H9 (cell line): Measurements from ENCODE around the gene KRT8. TPM values are rescaled to one million over a fixed set of nuclear protein-coding genes. Genes with fewer than 3 reads are reported as not detected.

Experiments used
- DNase-seq: peaks from one replicate; pipeline ENCODE4 v3.0.0-alpha.2; 2017
- H2AFZ ChIP-seq: one replicate; pipeline ENCODE4 v1.6.1; 2013; ENCODE audit warnings: mild to moderate bottlenecking, low read length, control low read depth, moderate library complexity
- H2AK5ac ChIP-seq: 2 replicates; pipeline ENCODE4 v1.6.1; 2013; ENCODE audit warnings: low read length, control low read depth, mixed read lengths; ENCODE audit not compliant: insufficient read length
- H2BK120ac ChIP-seq: one replicate; pipeline ENCODE4 v1.6.1; 2013; ENCODE audit warnings: low read depth, mild to moderate bottlenecking, low read length, control low read depth, inconsistent platforms; ENCODE audit not compliant: poor library complexity, severe bottlenecking
- H2BK12ac ChIP-seq: 2 replicates; pipeline ENCODE4 v1.6.1; 2013; ENCODE audit warnings: low read length, control low read depth, mixed read lengths, low read depth; ENCODE audit not compliant: insufficient read length
- H2BK15ac ChIP-seq: 2 replicates; pipeline ENCODE4 v1.6.1; 2013; ENCODE audit warnings: low read depth, low read length, control low read depth
- H2BK20ac ChIP-seq: one replicate; pipeline ENCODE4 v1.6.1; 2013; ENCODE audit warnings: low read depth, mild to moderate bottlenecking, low read length, control low read depth, inconsistent platforms; ENCODE audit not compliant: poor library complexity, severe bottlenecking
- H2BK5ac ChIP-seq: 2 replicates; pipeline ENCODE4 v1.6.1; 2013; ENCODE audit warnings: low read length, control low read depth, mixed read lengths; ENCODE audit not compliant: insufficient read length
- H3K14ac ChIP-seq: 2 replicates; pipeline ENCODE4 v1.6.1; 2013; ENCODE audit warnings: low read length, control low read depth; ENCODE audit not compliant: insufficient read depth
- H3K18ac ChIP-seq: 2 replicates; pipeline ENCODE4 v1.6.1; 2013; ENCODE audit warnings: low read depth, mild to moderate bottlenecking, mixed read lengths, low read length, control low read depth; ENCODE audit not compliant: insufficient read length
- H3K23ac ChIP-seq: 2 replicates; pipeline ENCODE4 v1.6.1; 2013; ENCODE audit warnings: low read length, control low read depth, mixed read lengths, low read depth; ENCODE audit not compliant: insufficient read length
- H3K23me2 ChIP-seq: 2 replicates; pipeline ENCODE4 v1.6.1; 2013; ENCODE audit warnings: low read depth, mild to moderate bottlenecking, mixed read lengths, low read length, control low read depth; ENCODE audit not compliant: insufficient read length, poor library complexity, severe bottlenecking
- H3K27ac ChIP-seq: 2 replicates; pipeline ENCODE4 v1.5.1; 2013; ENCODE audit warnings: low read length, control low read depth, mixed read lengths, low read depth; ENCODE audit not compliant: insufficient read length
- H3K27me3 ChIP-seq: 2 replicates; pipeline ENCODE4 v1.6.1; 2013; ENCODE audit warnings: low read length, control low read depth, inconsistent platforms; ENCODE audit not compliant: insufficient read depth
- H3K4ac ChIP-seq: 2 replicates; pipeline ENCODE4 v1.6.1; 2013; ENCODE audit warnings: low read depth, mild to moderate bottlenecking, control low read depth, inconsistent platforms, low read length, moderate library complexity
- H3K4me1 ChIP-seq: 2 replicates; pipeline ENCODE4 v1.6.1; 2013; ENCODE audit warnings: low read length, control low read depth, inconsistent platforms; ENCODE audit not compliant: insufficient read depth
- H3K4me2 ChIP-seq: 2 replicates; pipeline ENCODE4 v1.6.1; 2013; ENCODE audit warnings: low read length, control low read depth, mixed read lengths; ENCODE audit not compliant: insufficient read length, insufficient read depth
- H3K56ac ChIP-seq: 2 replicates; pipeline ENCODE4 v1.6.1; 2013; ENCODE audit warnings: low read depth, mild to moderate bottlenecking, mixed read lengths, low read length, control low read depth; ENCODE audit not compliant: insufficient read length
- H3K79me1 ChIP-seq: 2 replicates; pipeline ENCODE4 v1.6.1; 2013; ENCODE audit warnings: low read depth, mild to moderate bottlenecking, moderate library complexity, low read length, control low read depth, inconsistent platforms; ENCODE audit not compliant: insufficient read depth, poor library complexity, severe bottlenecking
- H3K79me2 ChIP-seq: 2 replicates; pipeline ENCODE4 v1.6.1; 2013; ENCODE audit warnings: low read length, control low read depth, inconsistent platforms; ENCODE audit not compliant: insufficient read depth
- H3K9ac ChIP-seq: 2 replicates; pipeline ENCODE4 v1.6.1; 2013; ENCODE audit warnings: low read length, control low read depth, mixed read lengths; ENCODE audit not compliant: insufficient read length; ENCODE audit errors: extremely low read depth
- H3K9me3 ChIP-seq: one replicate; pipeline ENCODE4 v1.6.1; 2013; ENCODE audit warnings: low read depth, low read length, inconsistent platforms; ENCODE audit not compliant: control insufficient read depth
- H3T11ph ChIP-seq: one replicate; pipeline ENCODE4 v1.6.1; 2013; ENCODE audit warnings: mild to moderate bottlenecking, low read length, control low read depth, inconsistent platforms
- H4K20me1 ChIP-seq: one replicate; pipeline ENCODE4 v1.6.1; 2013; ENCODE audit not compliant: control insufficient read depth, insufficient read length, insufficient read depth
- H4K5ac ChIP-seq: 2 replicates; pipeline ENCODE4 v1.6.1; 2013; ENCODE audit warnings: low read depth, mild to moderate bottlenecking, mixed read lengths, low read length, control low read depth; ENCODE audit not compliant: insufficient read length
- H4K8ac ChIP-seq: replicated peaks from 2 replicates; pipeline ENCODE4 v1.6.1; 2013; ENCODE audit warnings: low read length, control low read depth, mixed read lengths, low read depth; ENCODE audit not compliant: insufficient read length
- H4K91ac ChIP-seq: 2 replicates; pipeline ENCODE4 v1.6.1; 2013; ENCODE audit warnings: low read depth, mild to moderate bottlenecking, moderate library complexity, mixed read lengths, low read length, control low read depth; ENCODE audit not compliant: insufficient read length
- H3K27ac Mint-ChIP-seq, 3 experiments: 2 replicates in 2 of 3; 3 replicates in 1 of 3; pipeline ENCODE4 v1.8.0; 2020 to 2021; ENCODE audit warnings: mixed read lengths in 3 of 3, mild to moderate bottlenecking in 1 of 3, moderate library complexity in 1 of 3
- H3K27me3 Mint-ChIP-seq: 2 replicates; pipeline ENCODE4 v1.8.0; 2021; ENCODE audit warnings: low read depth, mild to moderate bottlenecking, moderate library complexity, mixed read lengths
- H3K36me3 Mint-ChIP-seq, 3 experiments: 2 replicates in 2 of 3; 3 replicates in 1 of 3; pipeline ENCODE4 v1.8.0; 2020 to 2021; ENCODE audit warnings: low read depth in 3 of 3, mixed read lengths in 3 of 3; ENCODE audit not compliant: insufficient read depth in 1 of 3
- H3K4me1 Mint-ChIP-seq, 2 experiments: 2 replicates each; pipeline ENCODE4 v1.8.0; 2020; ENCODE audit warnings: mixed read lengths in 2 of 2
- H3K4me3 Mint-ChIP-seq, 2 experiments: 2 replicates in 1 of 2; 3 replicates in 1 of 2; pipeline ENCODE4 v1.8.0; 2020 to 2021; ENCODE audit warnings: mild to moderate bottlenecking in 2 of 2, mixed read lengths in 2 of 2, moderate library complexity in 1 of 2
- H3K9me3 Mint-ChIP-seq, 2 experiments: 2 replicates in 1 of 2; 3 replicates in 1 of 2; pipeline ENCODE4 v1.8.0; 2020; ENCODE audit warnings: mild to moderate bottlenecking in 2 of 2, mixed read lengths in 2 of 2, moderate library complexity in 1 of 2
- CTCF ChIP-seq: fragments of 200-600 bp; sonication (generic); conservative IDR thresholded peaks from 3 replicates; pipeline ENCODE4 v1.8.0; 2021; ENCODE audit warnings: antibody characterized with exemption, mild to moderate bottlenecking
- WGBS: extraction: QIAGEN DNeasy Blood & Tissue Kit; methylation state at CpG from one replicate; pipeline ENCODE4 v1.1.7; 2013; ENCODE audit warnings: missing lambda C conversion rate, low lambda C conversion rate, mixed read lengths; ENCODE audit not compliant: insufficient read length; ENCODE audit errors: extremely low coverage; 5-methylcytosine and 5-hydroxymethylcytosine counted together
- total RNA-seq: library from RNA; stranded (reverse); gene quantifications from 2 replicates; pipeline ENCODE4 v1.2.1, GENCODE V29; 2021

The KRT8 gene
- total RNA-seq, 1 experiment from 2014 or later: 244 TPM

- Histone ChIP-seq H3T11ph (no peak overlapping the region), H3K4me1 (no peaks in the 10 kb centered on the region), H2BK15ac (no peak overlapping the region), H3K18ac (no peak overlapping the region), H2BK5ac (no peak overlapping the region), H4K8ac (no peak overlapping the region), H3K23me2 (no peaks in the 10 kb centered on the region), H3K4ac (no peak overlapping the region), H4K20me1 (no peaks in the 10 kb centered on the region), H3K9ac (no peak overlapping the region), H3K27ac (no peak overlapping the region), H3K79me2 (no peaks in the 10 kb centered on the region), H4K91ac (no peak overlapping the region), H3K27me3 (no peaks in the 10 kb centered on the region), H3K56ac (no peak overlapping the region), H3K9me3 (no peaks in the 10 kb centered on the region), H3K14ac (no peak overlapping the region), H3K4me2 (no peak overlapping the region), H2BK20ac (no peak overlapping the region), H2AFZ (no peak overlapping the region), H3K79me1 (no peaks in the 10 kb centered on the region), H2BK12ac (no peak overlapping the region), H2AK5ac (no peak overlapping the region), H4K5ac (no peak overlapping the region), H3K23ac (no peak overlapping the region), H2BK120ac (no peak overlapping the region)
- WGBS: no CpG with 5 or more reads among the region's 3 CpGs
- Mint-ChIP-seq H3K9me3 (no peaks in the 10 kb centered on the region), H3K36me3 (no peaks in the 10 kb centered on the region), H3K4me3 (no peak overlapping the region), H3K4me1 (no peaks in the 10 kb centered on the region), H3K27me3 (peaks cover 21% of the 10 kb centered on the region), H3K27ac (no peak overlapping the region; a peak in 1 of 7 replicates)
- no peak for TF ChIP-seq CTCF
- no peak for DNase-seq
These were observed 47.4 kb downstream of the KRT8 start for GRCh38 chr12:52857500-52857899.
